ENCODE results near the gene PRKCE.

Gene PRKCE

GRCh38 chr2:46236006-46236875, 584.8 kb downstream of the PRKCE start:
- no peak overlapping the region for H3K4me3 ChIP-seq (ENCODE audit: low read depth, low read length)
- TF ChIP-seq CTCF (IDR thresholded peaks at IDR 0.05; ENCODE audit: borderline replicate concordance, insufficient read depth, low read depth, low read length), result no peak

GRCh38 chr2:46236876-46237859, 585.7 kb downstream of the PRKCE start:
- no peak for TF ChIP-seq CTCF (IDR thresholded peaks at IDR 0.05; ENCODE audit: borderline replicate concordance, insufficient read depth, low read depth, low read length)
- H3K4me3 ChIP-seq (ENCODE audit: low read depth, low read length), result no peak overlapping the region
